Keratinocyte (primary cell): Measurements from ENCODE around the gene MGRN1. TPM values are rescaled to one million over a fixed set of nuclear protein-coding genes. Genes with fewer than 3 reads are reported as not detected.
A peak's percentile ranks its signal among the peaks of the same experiment; 100 is the strongest.

Experiments used
- DNase-seq: peaks from one replicate; pipeline ENCODE4 v3.0.0-alpha.2; 2011; ENCODE audit warnings: low read depth, missing footprints, low spot score
- FAIRE-seq: peaks from 2 replicates; lab custom pipeline; 2011; peaks lifted over from hg19 to GRCh38; lab: Jason Lieb, UNC
- H2AFZ ChIP-seq: 2 replicates; pipeline ENCODE4 v1.6.0; 2012; ENCODE audit warnings: low read length, control low read depth, inconsistent platforms; ENCODE audit not compliant: control insufficient read depth
- H3K27ac ChIP-seq: 2 replicates; pipeline ENCODE4 v1.5.1; 2011; ENCODE audit warnings: low read length; ENCODE audit not compliant: control insufficient read depth, insufficient read depth
- H3K27me3 ChIP-seq: 3 replicates; pipeline ENCODE4 v1.6.0; 2011; ENCODE audit warnings: low read length; ENCODE audit not compliant: control insufficient read depth, insufficient read depth; ENCODE audit errors: extremely low read depth
- H3K36me3 ChIP-seq, 2 experiments: 2 replicates in 1 of 2; 3 replicates in 1 of 2; pipeline ENCODE4 v1.5.1; 2011; ENCODE audit warnings: low read length in 2 of 2, mild to moderate bottlenecking in 1 of 2; ENCODE audit not compliant: control insufficient read depth in 2 of 2, insufficient read depth in 2 of 2; ENCODE audit errors: extremely low read depth in 1 of 2
- H3K4me1 ChIP-seq: 3 replicates; pipeline ENCODE4 v1.5.1; 2011; ENCODE audit warnings: low read length; ENCODE audit not compliant: control insufficient read depth, insufficient read depth; ENCODE audit errors: extremely low read depth
- H3K4me2 ChIP-seq: 3 replicates; pipeline ENCODE4 v1.6.0; 2011; ENCODE audit warnings: low read depth, low read length; ENCODE audit not compliant: control insufficient read depth, insufficient read depth; ENCODE audit errors: extremely low read depth
- H3K4me3 ChIP-seq, 3 experiments: fragments of 200-600 bp in 1 of 3; sonication (generic) in 1 of 3; 2 replicates in 2 of 3; 3 replicates in 1 of 3; pipeline ENCODE4 v1.5.1; 2011 to 2016; ENCODE audit warnings: low read length in 3 of 3, mild to moderate bottlenecking in 3 of 3, control low read depth in 2 of 3, inconsistent platforms in 1 of 3, low read depth in 1 of 3, mixed read lengths in 1 of 3, mixed run types in 1 of 3, moderate library complexity in 1 of 3; ENCODE audit not compliant: control insufficient read depth in 2 of 3, insufficient read depth in 2 of 3; ENCODE audit errors: extremely low read depth in 1 of 3
- H3K79me2 ChIP-seq: 2 replicates; pipeline ENCODE4 v1.6.0; 2012; ENCODE audit warnings: low read length; ENCODE audit not compliant: control insufficient read depth, insufficient read depth
- H3K9ac ChIP-seq: 3 replicates; pipeline ENCODE4 v1.6.0; 2011; ENCODE audit warnings: low read length; ENCODE audit not compliant: control insufficient read depth, insufficient read depth; ENCODE audit errors: extremely low read depth
- H3K9me1 ChIP-seq: 3 replicates; pipeline ENCODE4 v1.6.0; 2011; ENCODE audit warnings: low read length; ENCODE audit not compliant: control insufficient read depth, insufficient read depth; ENCODE audit errors: extremely low read depth
- H3K9me3 ChIP-seq: 2 replicates; pipeline ENCODE4 v1.5.1; 2012; ENCODE audit warnings: low read depth, low read length; ENCODE audit not compliant: control insufficient read depth
- H4K20me1 ChIP-seq: 3 replicates; pipeline ENCODE4 v1.6.0; 2011; ENCODE audit warnings: low read length; ENCODE audit not compliant: control insufficient read depth, insufficient read depth; ENCODE audit errors: extremely low read depth
- EZH2 ChIP-seq: IDR thresholded peaks from one replicate; pipeline ENCODE4 v1.6.1; 2012; ENCODE audit warnings: inconsistent platforms, mild to moderate bottlenecking, low read length, moderate library complexity
- dilution Hi-C: fragments of 300-500 bp; cut with MboI; formaldehyde crosslinking; loops from one replicate; pipeline ENCODE4 v1.7.0; 2020; ENCODE audit warnings: low sequenced_read_pairs; ENCODE audit not compliant: extremely low pct_ligation_motif_present
- polyA plus RNA-seq, 5 experiments: library from polyadenylated mRNA; depleted of rRNA in 3 of 5; stranded (reverse) in 3 of 5; stranded (forward) in 1 of 5; unstranded in 1 of 5; fragments of >200 nt; gene quantifications; 1 replicate in 1 of 5; 2 replicates in 3 of 5; 3 replicates in 1 of 5; pipeline versions ENCODE4 v1.2.1 to v1.2.3, GENCODE V29; 2011 to 2012; ENCODE audit warnings: missing spikeins in 2 of 5, low read depth in 1 of 5, low replicate concordance in 1 of 5
- TF ChIP-seq, protein P1 (sequence below), 3 experiments: IDR thresholded peaks in 1 of 3; conservative IDR thresholded peaks in 1 of 3; optimal IDR thresholded peaks in 1 of 3; 2 replicates in 2 of 3; 3 replicates in 1 of 3; pipeline versions ENCODE3 to v1.5.1; 2011; ENCODE audit warnings: low read length in 3 of 3, mild to moderate bottlenecking in 3 of 3, moderate library complexity in 2 of 3, control low read depth in 1 of 3, inconsistent platforms in 1 of 3; ENCODE audit not compliant: insufficient read depth in 2 of 3; ENCODE audit errors: extremely low read depth in 1 of 3

Gene MGRN1
- polyA plus RNA-seq, 1 donor (not counting 4 experiments of a cell fraction or from before 2014, with no cell fraction given), result 1.9 TPM

DNA sequence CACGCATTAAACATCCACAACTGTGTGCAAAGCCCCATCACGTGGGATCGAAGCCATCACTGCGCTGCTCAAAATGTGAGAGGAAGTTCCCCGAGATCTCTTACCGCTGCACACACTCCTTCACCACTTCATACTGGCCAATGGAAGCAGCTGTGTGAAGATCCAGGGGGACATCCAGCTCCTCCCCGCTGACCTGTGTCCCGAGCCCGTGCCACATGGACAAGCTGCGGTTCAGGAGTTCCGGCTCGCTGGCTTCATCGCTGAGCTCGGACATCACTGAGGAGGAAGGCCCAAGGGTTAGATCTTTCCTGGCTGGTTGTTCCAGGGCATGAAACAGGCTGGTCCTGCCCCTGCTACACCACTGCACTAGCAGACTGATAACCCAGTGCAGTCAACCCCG lies 105.2 kb downstream of the MGRN1 start:
- DNase-seq (no peak), FAIRE-seq (no peak)
- no peak for TF ChIP-seq EZH2
- TF ChIP-seq, protein P1, sequence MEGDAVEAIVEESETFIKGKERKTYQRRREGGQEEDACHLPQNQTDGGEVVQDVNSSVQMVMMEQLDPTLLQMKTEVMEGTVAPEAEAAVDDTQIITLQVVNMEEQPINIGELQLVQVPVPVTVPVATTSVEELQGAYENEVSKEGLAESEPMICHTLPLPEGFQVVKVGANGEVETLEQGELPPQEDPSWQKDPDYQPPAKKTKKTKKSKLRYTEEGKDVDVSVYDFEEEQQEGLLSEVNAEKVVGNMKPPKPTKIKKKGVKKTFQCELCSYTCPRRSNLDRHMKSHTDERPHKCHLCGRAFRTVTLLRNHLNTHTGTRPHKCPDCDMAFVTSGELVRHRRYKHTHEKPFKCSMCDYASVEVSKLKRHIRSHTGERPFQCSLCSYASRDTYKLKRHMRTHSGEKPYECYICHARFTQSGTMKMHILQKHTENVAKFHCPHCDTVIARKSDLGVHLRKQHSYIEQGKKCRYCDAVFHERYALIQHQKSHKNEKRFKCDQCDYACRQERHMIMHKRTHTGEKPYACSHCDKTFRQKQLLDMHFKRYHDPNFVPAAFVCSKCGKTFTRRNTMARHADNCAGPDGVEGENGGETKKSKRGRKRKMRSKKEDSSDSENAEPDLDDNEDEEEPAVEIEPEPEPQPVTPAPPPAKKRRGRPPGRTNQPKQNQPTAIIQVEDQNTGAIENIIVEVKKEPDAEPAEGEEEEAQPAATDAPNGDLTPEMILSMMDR (optimal IDR thresholded peaks at IDR 0.05 in 1 of 3, IDR thresholded peaks at IDR 0.05 in 1 of 3, conservative IDR thresholded peaks at IDR 0.05 in 1 of 3; ENCODE audit: extremely low read depth in 1 of 3, insufficient read depth in 2 of 3, low read length in 3 of 3), result no peak
- H3K4me1 ChIP-seq, result peaks cover under 1% of the 10 kb centered on the region
- H3K36me3 ChIP-seq, result peaks cover 22 to 25% of the 10 kb centered on the region in 2 experiments
- no peak overlapping the region for H2AFZ ChIP-seq
- H3K27me3 ChIP-seq, result no peaks in the 10 kb centered on the region
- H3K9me1 ChIP-seq, result no peaks in the 10 kb centered on the region
- H4K20me1 ChIP-seq, result no peaks in the 10 kb centered on the region
- H3K79me2 ChIP-seq, result peaks cover 31% of the 10 kb centered on the region
- no peak overlapping the region for H3K27ac ChIP-seq
- dilution Hi-C loops, result no loop called here
- H3K4me3 ChIP-seq, result no peak overlapping the region
- no peaks in the 10 kb centered on the region for H3K9me3 ChIP-seq
- no peak overlapping the region for H3K9ac ChIP-seq
- H3K4me2 ChIP-seq, result no peak overlapping the region

DNA sequence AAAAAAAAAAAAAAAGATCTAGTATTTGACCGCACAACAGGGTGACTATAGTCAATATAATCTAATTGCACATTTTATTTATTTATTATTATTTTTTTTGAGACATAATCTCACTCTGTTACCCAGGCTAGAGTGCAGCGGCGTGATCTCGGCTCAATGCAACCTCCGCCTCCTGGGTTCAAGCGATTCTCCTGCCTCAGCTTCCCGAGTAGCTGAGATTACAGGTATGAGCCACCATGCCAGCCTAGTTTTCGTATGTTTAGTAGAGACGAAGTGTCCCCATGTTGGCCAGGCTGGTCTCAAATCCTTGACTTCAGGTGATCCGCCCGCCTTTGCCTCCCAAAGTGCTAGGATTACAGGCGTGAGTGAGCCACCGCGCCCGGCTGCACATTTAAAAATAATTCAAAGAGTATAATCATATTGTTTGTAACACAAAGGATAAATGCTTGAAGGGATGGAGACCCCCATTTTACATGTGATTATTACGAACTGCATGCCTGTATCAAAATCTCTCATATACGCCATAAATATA lies 108.7 kb downstream of the MGRN1 start:
- TF ChIP-seq, protein P1 (optimal IDR thresholded peaks at IDR 0.05 in 1 of 3, IDR thresholded peaks at IDR 0.05 in 1 of 3, conservative IDR thresholded peaks at IDR 0.05 in 1 of 3; ENCODE audit: extremely low read depth in 1 of 3, insufficient read depth in 2 of 3, low read length in 3 of 3), result no peak
- no peak for TF ChIP-seq EZH2
- Histone ChIP-seq H3K4me1 (peaks cover 5% of the 10 kb centered on the region), H3K4me2 (peak overlapping the region; percentile 80), H3K9me1 (no peaks in the 10 kb centered on the region), H3K9ac (peak overlapping the region; percentile 84), H2AFZ (peak overlapping the region; percentile 88), H4K20me1 (no peaks in the 10 kb centered on the region), H3K79me2 (peaks cover 31% of the 10 kb centered on the region), H3K36me3 (peaks cover 14 to 18% of the 10 kb centered on the region in 2 experiments), H3K4me3 (peak overlapping the region; percentile 65 to 86 (median 70)), H3K9me3 (no peaks in the 10 kb centered on the region), H3K27me3 (peaks cover 3% of the 10 kb centered on the region), H3K27ac (peak overlapping the region; percentile 37)
- FAIRE-seq (no peak), DNase-seq (no peak)
- dilution Hi-C loops, result no loop called here
